GM12872 (cell line): Measurements from ENCODE around the gene SCAMP3.

Experiments
- CTCF ChIP-seq: IDR thresholded peaks from 3 replicates; pipeline ENCODE4 v1.5.1; 2011; ENCODE audit warnings: low read depth, mild to moderate bottlenecking, low read length, moderate library complexity; ENCODE audit not compliant: insufficient read depth

The SCAMP3 gene

GRCh38 chr1:155226188-155226909, 35.8 kb downstream of the SCAMP3 start:
- TF ChIP-seq CTCF = peak; percentile 77

- TF ChIP-seq CTCF = no peak
Measured at GRCh38 chr1:155223047-155223446, 39.1 kb downstream of the SCAMP3 start.

- TF ChIP-seq CTCF = no peak
Measured at GRCh38 chr1:155219592-155220031, 42.5 kb downstream of the SCAMP3 start.

- no peak for TF ChIP-seq CTCF
Measured at GRCh38 chr1:155218854-155219591, 43.1 kb downstream of the SCAMP3 start.

GRCh38 chr1:155210314-155211104, 51.7 kb downstream of the SCAMP3 start:
- no peak for TF ChIP-seq CTCF

- TF ChIP-seq CTCF = no peak
Measured at GRCh38 chr1:155209312-155209721, 52.8 kb downstream of the SCAMP3 start.
